Measurements from ENCODE around the gene BTBD10.

GRCh38 chr11:13343931-13344717, 118.9 kb downstream of the BTBD10 start:
- peak; percentile 77 to 87 (median 82) for TF ChIP-seq CTCF (IDR thresholded peaks at IDR 0.05)
- TF ChIP-seq POLR2A (IDR thresholded peaks at IDR 0.05; ENCODE audit: low read depth): no peak
- TF ChIP-seq POLR2AphosphoS5 (IDR thresholded peaks at IDR 0.05): no peak

Data from esophagus muscularis mucosa (tissue), 3 donors.